ENCODE measurements around the gene USF2. TPM values are rescaled to one million over a fixed set of nuclear protein-coding genes. Genes with fewer than 3 reads are reported as not detected.

The USF2 gene
- total and polyA plus RNA-seq, 2 of the 8 experiments (the other 6 are each of a cell fraction or from before 2014, with no cell fraction given), result 74.1 to 109 TPM

DNA sequence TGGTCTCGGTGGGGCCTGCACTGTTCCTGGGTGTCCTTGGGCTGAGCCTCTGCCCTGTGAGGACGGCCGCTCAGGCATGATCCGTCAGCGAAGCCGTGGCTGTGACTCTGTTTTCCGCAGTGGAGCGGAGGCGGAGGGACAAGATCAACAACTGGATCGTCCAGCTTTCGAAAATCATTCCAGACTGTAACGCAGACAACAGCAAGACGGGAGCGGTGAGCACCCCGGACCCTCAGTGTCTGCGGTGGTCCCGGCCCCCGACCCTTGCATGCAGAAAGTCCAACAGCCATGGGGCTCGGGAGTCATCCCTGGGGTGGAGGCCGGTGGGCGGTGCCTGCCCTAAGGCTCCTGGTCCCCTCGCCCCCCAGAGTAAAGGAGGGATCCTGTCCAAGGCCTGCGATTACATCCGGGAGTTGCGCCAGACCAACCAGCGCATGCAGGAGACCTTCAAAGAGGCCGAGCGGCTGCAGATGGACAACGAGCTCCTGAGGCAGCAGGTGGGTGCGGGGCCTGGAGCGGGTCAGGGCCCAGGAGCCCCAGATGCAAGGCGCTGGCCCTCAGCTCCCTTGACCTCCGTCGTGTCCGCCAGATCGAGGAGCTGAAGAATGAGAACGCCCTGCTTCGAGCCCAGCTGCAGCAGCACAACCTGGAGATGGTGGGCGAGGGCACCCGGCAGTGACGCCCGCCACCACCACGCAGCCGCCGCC lies 10.0 kb downstream of the USF2 start (continued):
- TF ChIP-seq, protein P1, sequence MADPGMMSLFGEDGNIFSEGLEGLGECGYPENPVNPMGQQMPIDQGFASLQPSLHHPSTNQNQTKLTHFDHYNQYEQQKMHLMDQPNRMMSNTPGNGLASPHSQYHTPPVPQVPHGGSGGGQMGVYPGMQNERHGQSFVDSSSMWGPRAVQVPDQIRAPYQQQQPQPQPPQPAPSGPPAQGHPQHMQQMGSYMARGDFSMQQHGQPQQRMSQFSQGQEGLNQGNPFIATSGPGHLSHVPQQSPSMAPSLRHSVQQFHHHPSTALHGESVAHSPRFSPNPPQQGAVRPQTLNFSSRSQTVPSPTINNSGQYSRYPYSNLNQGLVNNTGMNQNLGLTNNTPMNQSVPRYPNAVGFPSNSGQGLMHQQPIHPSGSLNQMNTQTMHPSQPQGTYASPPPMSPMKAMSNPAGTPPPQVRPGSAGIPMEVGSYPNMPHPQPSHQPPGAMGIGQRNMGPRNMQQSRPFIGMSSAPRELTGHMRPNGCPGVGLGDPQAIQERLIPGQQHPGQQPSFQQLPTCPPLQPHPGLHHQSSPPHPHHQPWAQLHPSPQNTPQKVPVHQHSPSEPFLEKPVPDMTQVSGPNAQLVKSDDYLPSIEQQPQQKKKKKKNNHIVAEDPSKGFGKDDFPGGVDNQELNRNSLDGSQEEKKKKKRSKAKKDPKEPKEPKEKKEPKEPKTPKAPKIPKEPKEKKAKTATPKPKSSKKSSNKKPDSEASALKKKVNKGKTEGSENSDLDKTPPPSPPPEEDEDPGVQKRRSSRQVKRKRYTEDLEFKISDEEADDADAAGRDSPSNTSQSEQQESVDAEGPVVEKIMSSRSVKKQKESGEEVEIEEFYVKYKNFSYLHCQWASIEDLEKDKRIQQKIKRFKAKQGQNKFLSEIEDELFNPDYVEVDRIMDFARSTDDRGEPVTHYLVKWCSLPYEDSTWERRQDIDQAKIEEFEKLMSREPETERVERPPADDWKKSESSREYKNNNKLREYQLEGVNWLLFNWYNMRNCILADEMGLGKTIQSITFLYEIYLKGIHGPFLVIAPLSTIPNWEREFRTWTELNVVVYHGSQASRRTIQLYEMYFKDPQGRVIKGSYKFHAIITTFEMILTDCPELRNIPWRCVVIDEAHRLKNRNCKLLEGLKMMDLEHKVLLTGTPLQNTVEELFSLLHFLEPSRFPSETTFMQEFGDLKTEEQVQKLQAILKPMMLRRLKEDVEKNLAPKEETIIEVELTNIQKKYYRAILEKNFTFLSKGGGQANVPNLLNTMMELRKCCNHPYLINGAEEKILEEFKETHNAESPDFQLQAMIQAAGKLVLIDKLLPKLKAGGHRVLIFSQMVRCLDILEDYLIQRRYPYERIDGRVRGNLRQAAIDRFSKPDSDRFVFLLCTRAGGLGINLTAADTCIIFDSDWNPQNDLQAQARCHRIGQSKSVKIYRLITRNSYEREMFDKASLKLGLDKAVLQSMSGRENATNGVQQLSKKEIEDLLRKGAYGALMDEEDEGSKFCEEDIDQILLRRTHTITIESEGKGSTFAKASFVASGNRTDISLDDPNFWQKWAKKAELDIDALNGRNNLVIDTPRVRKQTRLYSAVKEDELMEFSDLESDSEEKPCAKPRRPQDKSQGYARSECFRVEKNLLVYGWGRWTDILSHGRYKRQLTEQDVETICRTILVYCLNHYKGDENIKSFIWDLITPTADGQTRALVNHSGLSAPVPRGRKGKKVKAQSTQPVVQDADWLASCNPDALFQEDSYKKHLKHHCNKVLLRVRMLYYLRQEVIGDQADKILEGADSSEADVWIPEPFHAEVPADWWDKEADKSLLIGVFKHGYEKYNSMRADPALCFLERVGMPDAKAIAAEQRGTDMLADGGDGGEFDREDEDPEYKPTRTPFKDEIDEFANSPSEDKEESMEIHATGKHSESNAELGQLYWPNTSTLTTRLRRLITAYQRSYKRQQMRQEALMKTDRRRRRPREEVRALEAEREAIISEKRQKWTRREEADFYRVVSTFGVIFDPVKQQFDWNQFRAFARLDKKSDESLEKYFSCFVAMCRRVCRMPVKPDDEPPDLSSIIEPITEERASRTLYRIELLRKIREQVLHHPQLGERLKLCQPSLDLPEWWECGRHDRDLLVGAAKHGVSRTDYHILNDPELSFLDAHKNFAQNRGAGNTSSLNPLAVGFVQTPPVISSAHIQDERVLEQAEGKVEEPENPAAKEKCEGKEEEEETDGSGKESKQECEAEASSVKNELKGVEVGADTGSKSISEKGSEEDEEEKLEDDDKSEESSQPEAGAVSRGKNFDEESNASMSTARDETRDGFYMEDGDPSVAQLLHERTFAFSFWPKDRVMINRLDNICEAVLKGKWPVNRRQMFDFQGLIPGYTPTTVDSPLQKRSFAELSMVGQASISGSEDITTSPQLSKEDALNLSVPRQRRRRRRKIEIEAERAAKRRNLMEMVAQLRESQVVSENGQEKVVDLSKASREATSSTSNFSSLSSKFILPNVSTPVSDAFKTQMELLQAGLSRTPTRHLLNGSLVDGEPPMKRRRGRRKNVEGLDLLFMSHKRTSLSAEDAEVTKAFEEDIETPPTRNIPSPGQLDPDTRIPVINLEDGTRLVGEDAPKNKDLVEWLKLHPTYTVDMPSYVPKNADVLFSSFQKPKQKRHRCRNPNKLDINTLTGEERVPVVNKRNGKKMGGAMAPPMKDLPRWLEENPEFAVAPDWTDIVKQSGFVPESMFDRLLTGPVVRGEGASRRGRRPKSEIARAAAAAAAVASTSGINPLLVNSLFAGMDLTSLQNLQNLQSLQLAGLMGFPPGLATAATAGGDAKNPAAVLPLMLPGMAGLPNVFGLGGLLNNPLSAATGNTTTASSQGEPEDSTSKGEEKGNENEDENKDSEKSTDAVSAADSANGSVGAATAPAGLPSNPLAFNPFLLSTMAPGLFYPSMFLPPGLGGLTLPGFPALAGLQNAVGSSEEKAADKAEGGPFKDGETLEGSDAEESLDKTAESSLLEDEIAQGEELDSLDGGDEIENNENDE (IDR thresholded peaks at IDR 0.05; ENCODE audit: insufficient replicate concordance, low read length), result no peak
- TF ChIP-seq CBX8 (IDR thresholded peaks at IDR 0.05; ENCODE audit: borderline replicate concordance, low read depth, low read length) (no peak), TAF1 (IDR thresholded peaks at IDR 0.05; ENCODE audit: low read depth, low read length) (no peak), RBBP5 (IDR thresholded peaks at IDR 0.05; ENCODE audit: borderline replicate concordance, low read depth, low read length) (no peak), ZNF274 (IDR thresholded peaks at IDR 0.05; ENCODE audit: borderline replicate concordance, extremely low read depth, low read length) (no peak), KDM5A (IDR thresholded peaks at IDR 0.05; ENCODE audit: low read length) (no peak)
- TF ChIP-seq, protein P2, sequence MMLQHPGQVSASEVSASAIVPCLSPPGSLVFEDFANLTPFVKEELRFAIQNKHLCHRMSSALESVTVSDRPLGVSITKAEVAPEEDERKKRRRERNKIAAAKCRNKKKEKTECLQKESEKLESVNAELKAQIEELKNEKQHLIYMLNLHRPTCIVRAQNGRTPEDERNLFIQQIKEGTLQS (IDR thresholded peaks at IDR 0.05; ENCODE audit: insufficient read depth, low read depth, low read length), result no peak
- TF ChIP-seq, protein P3, sequence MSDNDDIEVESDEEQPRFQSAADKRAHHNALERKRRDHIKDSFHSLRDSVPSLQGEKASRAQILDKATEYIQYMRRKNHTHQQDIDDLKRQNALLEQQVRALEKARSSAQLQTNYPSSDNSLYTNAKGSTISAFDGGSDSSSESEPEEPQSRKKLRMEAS (IDR thresholded peaks at IDR 0.05), result no peak

Measured in H1 (cell line).